Measurements from ENCODE around the gene DSP. TPM values are rescaled to one million over a fixed set of nuclear protein-coding genes. Genes with fewer than 3 reads are reported as not detected.

DSP gene
- under 0.01 and 10.5 TPM in 2 replicates for total RNA-seq

GRCh38 chr6:7541175-7542064 is at the start of gene DSP:
DSP (plus strand) TSS chr6:7541671; CDS start chr6:7541916, 245 bp downstream.

GRCh38 chr6:7589949-7590917 is 48.8 kb downstream of the DSP start, which contains the start of gene SNRNP48:
SNRNP48 (plus strand) TSS chr6:7590198; CDS start chr6:7590258, 60 bp downstream.

Other genes starting within 250 kb of the DSP start
- 76.2 and 76.3 TPM in 2 replicates for gene SSR1, start 228.5 kb upstream of the DSP start, total RNA-seq
- 0.09 and 0.19 TPM in 2 replicates for gene CAGE1, start 151.9 kb upstream of the DSP start, total RNA-seq
- gene RIOK1, start 151.9 kb upstream of the DSP start, total RNA-seq = 28.4 and 32.0 TPM in 2 replicates
- 11.6 and 14.2 TPM in 2 replicates for gene SNRNP48, start 48.5 kb downstream of the DSP start, total RNA-seq
- gene BMP6, start 184.4 kb downstream of the DSP start, total RNA-seq = 141 and 190 TPM in 2 replicates